AG09319 (cell line): ENCODE results near the gene GSTM1.
"Not testable (repeated sequence)": the region's sequence is repeated elsewhere in the genome, so short reads cannot be mapped to it uniquely, and the experiment has no call there.

ENCODE experiments used
- DNase-seq: peaks from one replicate; pipeline ENCODE4 v3.0.0-alpha.2; 2010; ENCODE audit warnings: low read depth; ENCODE audit errors: extremely low read depth
- CTCF ChIP-seq: IDR thresholded peaks from 2 replicates; pipeline ENCODE4 v1.5.1; 2011; ENCODE audit warnings: low read depth, mild to moderate bottlenecking, inconsistent platforms, low read length, moderate library complexity

The GSTM1 gene

GRCh38 chr1:109654519-109654918 lies 33.1 kb upstream of the GSTM1 start:
- DNase-seq: no peak
- no peak for TF ChIP-seq CTCF

GRCh38 chr1:109655615-109656519 lies 31.8 kb upstream of the GSTM1 start, which contains the start of gene GSTM4:
Gene GSTM4 (plus strand): TSS chr1:109656099. CDS start chr1:109656390, 291 bp downstream.
- no peak; the same call in 1 of the 2 replicates for TF ChIP-seq CTCF
- DNase-seq: no peak

GRCh38 chr1:109657395-109657794 lies 30.2 kb upstream of the GSTM1 start:
- DNase-seq: no peak
- no peak for TF ChIP-seq CTCF

GRCh38 chr1:109657970-109658369 lies 29.6 kb upstream of the GSTM1 start:
- no peak for TF ChIP-seq CTCF
- no peak for DNase-seq

GRCh38 chr1:109658533-109659042 lies 29.0 kb upstream of the GSTM1 start:
- no peak for TF ChIP-seq CTCF
- no peak for DNase-seq

- no peak for TF ChIP-seq CTCF
- no peak for DNase-seq
Measured at GRCh38 chr1:109659145-109659544, 28.5 kb upstream of the GSTM1 start.

GRCh38 chr1:109659997-109660690 lies 27.5 kb upstream of the GSTM1 start:
- TF ChIP-seq CTCF: no peak
- DNase-seq: no peak

GRCh38 chr1:109660691-109661026 lies 27.0 kb upstream of the GSTM1 start:
- DNase-seq: not testable (repeated sequence)
